Stimulated activated CD8-positive, alpha-beta memory T cell treated with anti-CD3 and anti-CD28 coated beads, Interleukin-12 subunit alpha, Interleukin-12 subunit beta, amount 100 ng/mL, for 4 hours (primary cell): ENCODE data around the gene ZNF561.
"Not testable (repeated sequence)": the region's sequence is repeated elsewhere in the genome, so short reads cannot be mapped to it uniquely, and the experiment has no call there.

Experiments
- DNase-seq: peaks from one replicate; pipeline ENCODE4 v3.0.0-alpha.2; 2020; ENCODE audit warnings: low read depth

The ZNF561 gene

GRCh38 chr19:9621156-9622037, at the start of gene ZNF561:
Gene ZNF561, minus strand, starts transcription at chr19:9621232. Its CDS starts 1,776 bp downstream, at chr19:9619456.
- peak; percentile 78 for DNase-seq

GRCh38 chr19:9668544-9668943, 47.5 kb upstream of the ZNF561 start:
- DNase-seq, result no peak

- DNase-seq, result no peak
Observed at GRCh38 chr19:9667898-9668297, 46.9 kb upstream of the ZNF561 start.

GRCh38 chr19:9658769-9659168, 37.7 kb upstream of the ZNF561 start:
- no peak for DNase-seq

GRCh38 chr19:9653066-9653555, 32.1 kb upstream of the ZNF561 start:
- DNase-seq, result not testable (repeated sequence)

- not testable (repeated sequence) for DNase-seq
Observed at GRCh38 chr19:9651464-9651863, 30.4 kb upstream of the ZNF561 start.

GRCh38 chr19:9650345-9650744, 29.3 kb upstream of the ZNF561 start:
- no peak for DNase-seq

GRCh38 chr19:9645472-9645871, 24.4 kb upstream of the ZNF561 start:
- DNase-seq, result no peak

- no peak for DNase-seq
Observed at GRCh38 chr19:9644472-9644871, 23.4 kb upstream of the ZNF561 start.

GRCh38 chr19:9641810-9642209, 20.8 kb upstream of the ZNF561 start:
- no peak for DNase-seq

- DNase-seq, result no peak
Observed at GRCh38 chr19:9640956-9641355, 19.9 kb upstream of the ZNF561 start.

GRCh38 chr19:9636018-9636417, 15.0 kb upstream of the ZNF561 start:
- no peak for DNase-seq

- DNase-seq, result no peak
Observed at GRCh38 chr19:9627856-9628255, 6.8 kb upstream of the ZNF561 start.

- no peak for DNase-seq
Observed at GRCh38 chr19:9622531-9622930, 1.5 kb upstream of the ZNF561 start.

GRCh38 chr19:9620842-9621155, 233 bp downstream of the ZNF561 start:
- DNase-seq, result no peak

- DNase-seq, result no peak
Observed at GRCh38 chr19:9615844-9616243, 5.2 kb downstream of the ZNF561 start.

GRCh38 chr19:9610484-9611113, 10.4 kb downstream of the ZNF561 start:
- DNase-seq, result no peak

- DNase-seq, result no peak
Observed at GRCh38 chr19:9608912-9609311, 12.1 kb downstream of the ZNF561 start.

GRCh38 chr19:9597027-9597426, 24.0 kb downstream of the ZNF561 start:
- no peak for DNase-seq

GRCh38 chr19:9586764-9587163, 34.3 kb downstream of the ZNF561 start:
- DNase-seq, result peak; percentile 55

- peak; percentile 72 for DNase-seq
Observed at GRCh38 chr19:9584073-9584833, 36.8 kb downstream of the ZNF561 start, which contains the start of gene ZNF121. Gene ZNF121, minus strand, starts transcription at chr19:9584504. Its CDS starts 16,407 bp downstream, at chr19:9568097.

GRCh38 chr19:9582081-9582725, 38.8 kb downstream of the ZNF561 start:
- DNase-seq, result not testable (repeated sequence)
